Gastroesophageal sphincter (tissue), 3 donors: ENCODE measurements around the gene PRTFDC1.

Source experiments
- EP300 ChIP-seq: sonication (generic); formaldehyde crosslinking; IDR thresholded peaks from one replicate; pipeline ENCODE4 v1.6.1; 2017; ENCODE audit warnings: antibody characterized with exemption, mild to moderate bottlenecking
- POLR2A ChIP-seq, 2 donors: fragments of 450-650 bp; IDR thresholded peaks; one replicate each; pipeline ENCODE4 v1.6.1; 2017; ENCODE audit warnings: antibody characterized with exemption in 2 of 2, mild to moderate bottlenecking in 2 of 2, moderate library complexity in 1 of 2
- TF ChIP-seq, protein P1 (sequence below), 4 experiments: fragments of 200-600 bp in 2 of 4; fragments of 450-650 bp in 2 of 4; sonication (generic) in 1 of 4; IDR thresholded peaks; one replicate each; pipeline ENCODE4 v1.5.1; 2017 to 2019; ENCODE audit warnings: antibody characterized with exemption in 4 of 4, mild to moderate bottlenecking in 2 of 4, moderate library complexity in 2 of 4

DNA sequence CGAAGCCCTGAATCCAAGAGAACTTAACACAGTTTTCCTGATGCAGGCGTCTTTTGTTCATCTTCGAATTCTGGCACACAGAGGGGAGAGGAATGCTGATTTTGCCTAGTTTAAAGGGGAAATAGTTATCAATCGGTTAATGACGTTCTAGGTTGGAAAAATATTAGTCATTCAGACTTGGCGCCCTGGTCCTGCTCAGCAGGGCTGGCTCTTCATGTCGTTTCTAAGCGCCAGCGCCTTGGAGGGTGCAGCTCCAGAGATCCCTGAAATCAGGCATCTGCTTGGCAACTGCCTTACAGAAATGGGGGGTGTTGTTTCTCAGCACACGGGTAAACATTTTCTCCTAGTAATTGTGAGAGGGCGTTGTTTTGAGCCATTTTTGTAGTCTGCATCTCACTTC, 1.3 kb upstream of the PRTFDC1 start:
- TF ChIP-seq, protein P1, sequence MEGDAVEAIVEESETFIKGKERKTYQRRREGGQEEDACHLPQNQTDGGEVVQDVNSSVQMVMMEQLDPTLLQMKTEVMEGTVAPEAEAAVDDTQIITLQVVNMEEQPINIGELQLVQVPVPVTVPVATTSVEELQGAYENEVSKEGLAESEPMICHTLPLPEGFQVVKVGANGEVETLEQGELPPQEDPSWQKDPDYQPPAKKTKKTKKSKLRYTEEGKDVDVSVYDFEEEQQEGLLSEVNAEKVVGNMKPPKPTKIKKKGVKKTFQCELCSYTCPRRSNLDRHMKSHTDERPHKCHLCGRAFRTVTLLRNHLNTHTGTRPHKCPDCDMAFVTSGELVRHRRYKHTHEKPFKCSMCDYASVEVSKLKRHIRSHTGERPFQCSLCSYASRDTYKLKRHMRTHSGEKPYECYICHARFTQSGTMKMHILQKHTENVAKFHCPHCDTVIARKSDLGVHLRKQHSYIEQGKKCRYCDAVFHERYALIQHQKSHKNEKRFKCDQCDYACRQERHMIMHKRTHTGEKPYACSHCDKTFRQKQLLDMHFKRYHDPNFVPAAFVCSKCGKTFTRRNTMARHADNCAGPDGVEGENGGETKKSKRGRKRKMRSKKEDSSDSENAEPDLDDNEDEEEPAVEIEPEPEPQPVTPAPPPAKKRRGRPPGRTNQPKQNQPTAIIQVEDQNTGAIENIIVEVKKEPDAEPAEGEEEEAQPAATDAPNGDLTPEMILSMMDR (IDR thresholded peaks at IDR 0.05), result no peak
- no peak for TF ChIP-seq POLR2A (IDR thresholded peaks at IDR 0.05)
- no peak for TF ChIP-seq EP300
